Liver (tissue), 3 donors: ENCODE data around the gene USH2A.

Experiments used
- EGR1 ChIP-seq, 2 donors: IDR thresholded peaks; 2 replicates each; pipeline ENCODE4 v1.6.1; 2016 to 2018; ENCODE audit warnings: antibody characterized with exemption in 2 of 2, low read depth in 2 of 2
- FOXA1 ChIP-seq: IDR thresholded peaks from 2 replicates; pipeline ENCODE4 v1.6.1; 2016; ENCODE audit warnings: antibody characterized with exemption
- GABPA ChIP-seq, 2 donors: IDR thresholded peaks in 1 of 2; conservative IDR thresholded peaks in 1 of 2; 2 replicates each; pipeline ENCODE4 v1.6.1; 2016; ENCODE audit warnings: antibody characterized with exemption in 2 of 2, mild to moderate bottlenecking in 1 of 2, moderate library complexity in 1 of 2
- JUND ChIP-seq, 2 donors: IDR thresholded peaks; 2 replicates each; pipeline ENCODE4 v1.6.1; 2016; ENCODE audit warnings: antibody characterized with exemption in 2 of 2
- RAD21 ChIP-seq, 2 donors: IDR thresholded peaks; 2 replicates each; pipeline ENCODE4 v1.6.1; 2016; ENCODE audit warnings: antibody characterized with exemption in 2 of 2, mild to moderate bottlenecking in 2 of 2
- TAF1 ChIP-seq: conservative IDR thresholded peaks from 2 replicates; pipeline ENCODE4 v1.6.1; 2016; ENCODE audit warnings: antibody characterized with exemption, mild to moderate bottlenecking
- YY1 ChIP-seq: IDR thresholded peaks from 2 replicates; pipeline ENCODE4 v1.6.1; 2016; ENCODE audit warnings: antibody characterized with exemption, mild to moderate bottlenecking
- TF ChIP-seq, protein P1 (sequence below): fragments of 150-350 bp; IDR thresholded peaks from 2 replicates; pipeline ENCODE4 v1.5.1; 2017; ENCODE audit warnings: improper control_type of control experiment, low read depth, low read length; ENCODE audit not compliant: missing input control
- TF ChIP-seq, protein P2 (sequence below): IDR thresholded peaks from 2 replicates; pipeline ENCODE4 v1.6.1; 2016; ENCODE audit warnings: antibody characterized with exemption
- TF ChIP-seq, protein P3 (sequence below): IDR thresholded peaks from 2 replicates; pipeline ENCODE4 v1.6.1; 2016; ENCODE audit warnings: antibody characterized with exemption, mild to moderate bottlenecking
- TF ChIP-seq, protein P4 (sequence below): IDR thresholded peaks from 2 replicates; pipeline ENCODE4 v1.6.1; 2016; ENCODE audit warnings: antibody characterized with exemption
- TF ChIP-seq, protein P5 (sequence below): IDR thresholded peaks from 2 replicates; pipeline ENCODE4 v1.6.1; 2016; ENCODE audit warnings: antibody characterized with exemption
- donor health status: healthy.
- donor health status: healthy.

DNA sequence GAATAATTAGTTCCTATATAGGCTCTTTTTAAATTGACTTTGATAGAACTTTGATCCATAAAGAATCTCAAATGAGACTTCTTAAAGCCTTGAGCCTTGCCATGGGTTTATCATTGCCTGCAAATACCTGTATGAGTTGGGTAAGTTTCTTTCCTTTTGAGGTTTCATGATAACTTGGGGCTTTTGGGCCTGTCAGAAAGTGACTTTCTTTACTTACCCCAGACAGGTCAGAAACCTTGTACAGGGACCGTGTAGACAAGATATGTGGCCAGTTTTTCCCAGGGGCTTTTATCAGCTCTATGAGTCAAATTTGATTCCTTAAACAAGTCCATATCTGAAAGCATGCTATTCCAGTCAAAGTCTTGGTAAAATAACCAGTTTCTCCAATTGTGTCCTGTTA lies 838.9 kb downstream of the USH2A start:
- TF ChIP-seq GABPA (IDR thresholded peaks at IDR 0.05 in 1 of 2, conservative IDR thresholded peaks at IDR 0.05 in 1 of 2) (no peak), RAD21 (IDR thresholded peaks at IDR 0.05) (no peak), EGR1 (IDR thresholded peaks at IDR 0.05; ENCODE audit: low read depth in 2 of 2) (no peak), YY1 (no peak), TAF1 (no peak), FOXA1 (no peak), JUND (IDR thresholded peaks at IDR 0.05) (no peak)
- TF ChIP-seq, protein P1, sequence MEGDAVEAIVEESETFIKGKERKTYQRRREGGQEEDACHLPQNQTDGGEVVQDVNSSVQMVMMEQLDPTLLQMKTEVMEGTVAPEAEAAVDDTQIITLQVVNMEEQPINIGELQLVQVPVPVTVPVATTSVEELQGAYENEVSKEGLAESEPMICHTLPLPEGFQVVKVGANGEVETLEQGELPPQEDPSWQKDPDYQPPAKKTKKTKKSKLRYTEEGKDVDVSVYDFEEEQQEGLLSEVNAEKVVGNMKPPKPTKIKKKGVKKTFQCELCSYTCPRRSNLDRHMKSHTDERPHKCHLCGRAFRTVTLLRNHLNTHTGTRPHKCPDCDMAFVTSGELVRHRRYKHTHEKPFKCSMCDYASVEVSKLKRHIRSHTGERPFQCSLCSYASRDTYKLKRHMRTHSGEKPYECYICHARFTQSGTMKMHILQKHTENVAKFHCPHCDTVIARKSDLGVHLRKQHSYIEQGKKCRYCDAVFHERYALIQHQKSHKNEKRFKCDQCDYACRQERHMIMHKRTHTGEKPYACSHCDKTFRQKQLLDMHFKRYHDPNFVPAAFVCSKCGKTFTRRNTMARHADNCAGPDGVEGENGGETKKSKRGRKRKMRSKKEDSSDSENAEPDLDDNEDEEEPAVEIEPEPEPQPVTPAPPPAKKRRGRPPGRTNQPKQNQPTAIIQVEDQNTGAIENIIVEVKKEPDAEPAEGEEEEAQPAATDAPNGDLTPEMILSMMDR, result no peak
- TF ChIP-seq, protein P2, sequence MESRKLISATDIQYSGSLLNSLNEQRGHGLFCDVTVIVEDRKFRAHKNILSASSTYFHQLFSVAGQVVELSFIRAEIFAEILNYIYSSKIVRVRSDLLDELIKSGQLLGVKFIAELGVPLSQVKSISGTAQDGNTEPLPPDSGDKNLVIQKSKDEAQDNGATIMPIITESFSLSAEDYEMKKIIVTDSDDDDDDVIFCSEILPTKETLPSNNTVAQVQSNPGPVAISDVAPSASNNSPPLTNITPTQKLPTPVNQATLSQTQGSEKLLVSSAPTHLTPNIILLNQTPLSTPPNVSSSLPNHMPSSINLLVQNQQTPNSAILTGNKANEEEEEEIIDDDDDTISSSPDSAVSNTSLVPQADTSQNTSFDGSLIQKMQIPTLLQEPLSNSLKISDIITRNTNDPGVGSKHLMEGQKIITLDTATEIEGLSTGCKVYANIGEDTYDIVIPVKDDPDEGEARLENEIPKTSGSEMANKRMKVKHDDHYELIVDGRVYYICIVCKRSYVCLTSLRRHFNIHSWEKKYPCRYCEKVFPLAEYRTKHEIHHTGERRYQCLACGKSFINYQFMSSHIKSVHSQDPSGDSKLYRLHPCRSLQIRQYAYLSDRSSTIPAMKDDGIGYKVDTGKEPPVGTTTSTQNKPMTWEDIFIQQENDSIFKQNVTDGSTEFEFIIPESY, result no peak
- TF ChIP-seq, protein P3, sequence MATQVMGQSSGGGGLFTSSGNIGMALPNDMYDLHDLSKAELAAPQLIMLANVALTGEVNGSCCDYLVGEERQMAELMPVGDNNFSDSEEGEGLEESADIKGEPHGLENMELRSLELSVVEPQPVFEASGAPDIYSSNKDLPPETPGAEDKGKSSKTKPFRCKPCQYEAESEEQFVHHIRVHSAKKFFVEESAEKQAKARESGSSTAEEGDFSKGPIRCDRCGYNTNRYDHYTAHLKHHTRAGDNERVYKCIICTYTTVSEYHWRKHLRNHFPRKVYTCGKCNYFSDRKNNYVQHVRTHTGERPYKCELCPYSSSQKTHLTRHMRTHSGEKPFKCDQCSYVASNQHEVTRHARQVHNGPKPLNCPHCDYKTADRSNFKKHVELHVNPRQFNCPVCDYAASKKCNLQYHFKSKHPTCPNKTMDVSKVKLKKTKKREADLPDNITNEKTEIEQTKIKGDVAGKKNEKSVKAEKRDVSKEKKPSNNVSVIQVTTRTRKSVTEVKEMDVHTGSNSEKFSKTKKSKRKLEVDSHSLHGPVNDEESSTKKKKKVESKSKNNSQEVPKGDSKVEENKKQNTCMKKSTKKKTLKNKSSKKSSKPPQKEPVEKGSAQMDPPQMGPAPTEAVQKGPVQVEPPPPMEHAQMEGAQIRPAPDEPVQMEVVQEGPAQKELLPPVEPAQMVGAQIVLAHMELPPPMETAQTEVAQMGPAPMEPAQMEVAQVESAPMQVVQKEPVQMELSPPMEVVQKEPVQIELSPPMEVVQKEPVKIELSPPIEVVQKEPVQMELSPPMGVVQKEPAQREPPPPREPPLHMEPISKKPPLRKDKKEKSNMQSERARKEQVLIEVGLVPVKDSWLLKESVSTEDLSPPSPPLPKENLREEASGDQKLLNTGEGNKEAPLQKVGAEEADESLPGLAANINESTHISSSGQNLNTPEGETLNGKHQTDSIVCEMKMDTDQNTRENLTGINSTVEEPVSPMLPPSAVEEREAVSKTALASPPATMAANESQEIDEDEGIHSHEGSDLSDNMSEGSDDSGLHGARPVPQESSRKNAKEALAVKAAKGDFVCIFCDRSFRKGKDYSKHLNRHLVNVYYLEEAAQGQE, result no peak
- TF ChIP-seq, protein P4, sequence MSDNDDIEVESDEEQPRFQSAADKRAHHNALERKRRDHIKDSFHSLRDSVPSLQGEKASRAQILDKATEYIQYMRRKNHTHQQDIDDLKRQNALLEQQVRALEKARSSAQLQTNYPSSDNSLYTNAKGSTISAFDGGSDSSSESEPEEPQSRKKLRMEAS, result no peak
- TF ChIP-seq, protein P5, sequence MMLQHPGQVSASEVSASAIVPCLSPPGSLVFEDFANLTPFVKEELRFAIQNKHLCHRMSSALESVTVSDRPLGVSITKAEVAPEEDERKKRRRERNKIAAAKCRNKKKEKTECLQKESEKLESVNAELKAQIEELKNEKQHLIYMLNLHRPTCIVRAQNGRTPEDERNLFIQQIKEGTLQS, result no peak
